Tibial artery (tissue), 4 donors: Measurements from ENCODE around the gene RPL37A.

ENCODE experiments used
- DNase-seq, 2 donors: peaks; one replicate each; pipeline ENCODE4 v3.0.0-alpha.2; 2019
- H3K27ac ChIP-seq, 2 donors: fragments of 200-600 bp; sonication (generic) in 1 of 2; 1 replicate in 1 of 2; 2 replicates in 1 of 2; pipeline ENCODE4 v1.5.1; 2018 to 2019; ENCODE audit warnings: mild to moderate bottlenecking in 1 of 2
- H3K27me3 ChIP-seq, 2 donors: fragments of 200-600 bp; sonication (generic) in 1 of 2; one replicate each; pipeline versions ENCODE4 v1.5.1 to v1.6.0; 2016 to 2019
- H3K36me3 ChIP-seq, 3 donors: fragments of 200-600 bp; sonication (generic) in 2 of 3; one replicate each; pipeline ENCODE4 v1.5.1; 2016 to 2019; ENCODE audit warnings: mild to moderate bottlenecking in 2 of 3
- H3K4me1 ChIP-seq, 4 donors: fragments of 200-600 bp; sonication (generic) in 2 of 4; 1 replicate in 3 of 4; 2 replicates in 1 of 4; pipeline ENCODE4 v1.5.1; 2016 to 2019
- H3K4me3 ChIP-seq, 2 donors: fragments of 200-600 bp; sonication (generic) in 1 of 2; 1 replicate in 1 of 2; 2 replicates in 1 of 2; pipeline ENCODE4 v1.5.1; 2018 to 2019; ENCODE audit warnings: mild to moderate bottlenecking in 2 of 2
- H3K9me3 ChIP-seq, 3 donors: fragments of 200-600 bp; sonication (generic) in 1 of 3; one replicate each; pipeline ENCODE4 v1.5.1; 2016 to 2019
- CTCF ChIP-seq, 2 experiments: fragments of 200-600 bp in 1 of 2; fragments of 450-650 bp in 1 of 2; IDR thresholded peaks; one replicate each; pipeline ENCODE4 v1.5.1; 2017 to 2019; ENCODE audit warnings: antibody characterized with exemption in 2 of 2, mild to moderate bottlenecking in 1 of 2, moderate library complexity in 1 of 2
- intact Hi-C: fragments of 100-400 bp; cut with DNase I; formaldehyde crosslinking; loops from one replicate; pipeline ENCODE4 v1.15.0; 2023; ENCODE audit warnings: low total_unique reads

RPL37A gene

GRCh38 chr2:216464104-216464720 lies 34.4 kb upstream of the RPL37A start:
- no peak for DNase-seq
- no peak overlapping the region for H3K27ac ChIP-seq
- no peaks in the 10 kb centered on the region for H3K9me3 ChIP-seq
- no peak for TF ChIP-seq CTCF (IDR thresholded peaks at IDR 0.05)
- H3K36me3 ChIP-seq, result peaks cover 5 to 39% (median 35%) of the 10 kb centered on the region in 3 donors
- H3K4me1 ChIP-seq, result no peaks in the 10 kb centered on the region
- no peaks in the 10 kb centered on the region for H3K27me3 ChIP-seq
- intact Hi-C loops, result no loop called here
- H3K4me3 ChIP-seq, result no peak overlapping the region

GRCh38 chr2:216465579-216466195 lies 33.0 kb upstream of the RPL37A start:
- Histone ChIP-seq H3K4me3 (no peak overlapping the region), H3K27me3 (no peaks in the 10 kb centered on the region), H3K36me3 (peaks cover 5 to 46% (median 45%) of the 10 kb centered on the region in 3 donors), H3K4me1 (no peaks in the 10 kb centered on the region), H3K27ac (no peak overlapping the region), H3K9me3 (no peaks in the 10 kb centered on the region)
- no peak for DNase-seq
- TF ChIP-seq CTCF (IDR thresholded peaks at IDR 0.05), result no peak
- intact Hi-C loops, result no loop called here

- H3K27ac ChIP-seq, result no peak overlapping the region
- H3K4me1 ChIP-seq, result no peaks in the 10 kb centered on the region
- no peaks in the 10 kb centered on the region for H3K9me3 ChIP-seq
- intact Hi-C loops, result no loop called here
- H3K27me3 ChIP-seq, result no peaks in the 10 kb centered on the region
- H3K36me3 ChIP-seq, result peaks cover 18 to 55% (median 48%) of the 10 kb centered on the region in 3 donors
- no peak for TF ChIP-seq CTCF (IDR thresholded peaks at IDR 0.05)
- no peak overlapping the region for H3K4me3 ChIP-seq
- DNase-seq, result no peak
Observed at GRCh38 chr2:216467845-216468244, 30.8 kb upstream of the RPL37A start.

GRCh38 chr2:216469661-216470060 lies 29.0 kb upstream of the RPL37A start:
- no peaks in the 10 kb centered on the region for H3K4me1 ChIP-seq
- no peak for TF ChIP-seq CTCF (IDR thresholded peaks at IDR 0.05)
- H3K27me3 ChIP-seq, result no peaks in the 10 kb centered on the region
- no peak overlapping the region for H3K4me3 ChIP-seq
- H3K9me3 ChIP-seq, result no peaks in the 10 kb centered on the region
- H3K27ac ChIP-seq, result no peak overlapping the region
- intact Hi-C loops, result no loop called here
- H3K36me3 ChIP-seq, result peaks cover 18 to 58% (median 41%) of the 10 kb centered on the region in 3 donors
- no peak for DNase-seq

- DNase-seq, result no peak
- H3K4me3 ChIP-seq, result no peak overlapping the region
- no peak overlapping the region for H3K27ac ChIP-seq
- peaks cover 29 to 62% (median 52%) of the 10 kb centered on the region in 3 donors for H3K36me3 ChIP-seq
- intact Hi-C loops, result no loop called here
- TF ChIP-seq CTCF (IDR thresholded peaks at IDR 0.05), result no peak
- no peaks in the 10 kb centered on the region for H3K4me1 ChIP-seq
- no peaks in the 10 kb centered on the region for H3K9me3 ChIP-seq
- H3K27me3 ChIP-seq, result no peaks in the 10 kb centered on the region
Observed at GRCh38 chr2:216473187-216473586, 25.5 kb upstream of the RPL37A start.
